Stimulated activated effector memory CD8-positive, alpha-beta T cell treated with anti-CD3 and anti-CD28 coated beads, Interleukin-12 subunit alpha, Interleukin-12 subunit beta, amount 100 ng/mL, for 72 hours (primary cell): ENCODE results near the gene NDUFS6.
"Not testable (repeated sequence)": the region's sequence is repeated elsewhere in the genome, so short reads cannot be mapped to it uniquely, and the experiment has no call there.

Experiments
- ATAC-seq: fragments of 150-1000 bp; cut with Tn5 transposase; 2 replicates; pipeline ENCODE4 v1.10.0; 2021
- DNase-seq, 2 donors: peaks; one replicate each; pipeline ENCODE4 v3.0.0; 2021 to 2022; ENCODE audit warnings: low spot score in 2 of 2
- H3K27ac Mint-ChIP-seq: one replicate; pipeline ENCODE4 v1.8.0; 2022; ENCODE audit warnings: mild to moderate bottlenecking, mixed read lengths
- H3K36me3 Mint-ChIP-seq: one replicate; pipeline ENCODE4 v1.8.0; 2022; ENCODE audit warnings: mild to moderate bottlenecking, mixed read lengths
- H3K4me1 Mint-ChIP-seq: one replicate; pipeline ENCODE4 v1.8.0; 2022; ENCODE audit warnings: mixed read lengths
- H3K4me3 Mint-ChIP-seq: one replicate; pipeline ENCODE4 v1.8.0; 2022; ENCODE audit warnings: mild to moderate bottlenecking, mixed read lengths
- H3K9me3 Mint-ChIP-seq: one replicate; pipeline ENCODE4 v1.8.0; 2022; ENCODE audit warnings: mixed read lengths

NDUFS6 gene

DNA sequence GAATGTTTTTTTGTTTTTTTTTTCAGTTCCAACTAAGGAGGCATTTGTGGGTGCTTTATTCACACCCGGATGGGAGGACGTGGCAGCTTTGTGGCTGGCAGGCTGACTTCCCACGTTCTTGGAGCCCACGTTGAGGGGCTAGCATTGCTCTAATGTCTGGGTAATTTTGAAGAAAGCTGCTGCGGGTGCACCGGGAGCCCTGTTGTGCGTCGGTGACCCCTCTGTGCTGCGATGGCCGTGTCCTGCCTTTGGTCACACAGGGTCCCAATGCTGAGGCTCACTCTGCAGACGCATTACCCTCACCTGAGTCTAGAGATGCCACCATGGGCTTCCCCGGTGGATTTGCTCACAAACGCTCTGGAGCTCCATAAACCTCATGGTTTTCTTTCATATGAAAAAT lies 34.2 kb downstream of the NDUFS6 start:
- Mint-ChIP-seq H3K36me3 (no peaks in the 10 kb centered on the region), H3K4me3 (no peak overlapping the region), H3K4me1 (no peaks in the 10 kb centered on the region), H3K9me3 (no peaks in the 10 kb centered on the region), H3K27ac (no peak overlapping the region)
- no peak for ATAC-seq
- no peak for DNase-seq

DNA sequence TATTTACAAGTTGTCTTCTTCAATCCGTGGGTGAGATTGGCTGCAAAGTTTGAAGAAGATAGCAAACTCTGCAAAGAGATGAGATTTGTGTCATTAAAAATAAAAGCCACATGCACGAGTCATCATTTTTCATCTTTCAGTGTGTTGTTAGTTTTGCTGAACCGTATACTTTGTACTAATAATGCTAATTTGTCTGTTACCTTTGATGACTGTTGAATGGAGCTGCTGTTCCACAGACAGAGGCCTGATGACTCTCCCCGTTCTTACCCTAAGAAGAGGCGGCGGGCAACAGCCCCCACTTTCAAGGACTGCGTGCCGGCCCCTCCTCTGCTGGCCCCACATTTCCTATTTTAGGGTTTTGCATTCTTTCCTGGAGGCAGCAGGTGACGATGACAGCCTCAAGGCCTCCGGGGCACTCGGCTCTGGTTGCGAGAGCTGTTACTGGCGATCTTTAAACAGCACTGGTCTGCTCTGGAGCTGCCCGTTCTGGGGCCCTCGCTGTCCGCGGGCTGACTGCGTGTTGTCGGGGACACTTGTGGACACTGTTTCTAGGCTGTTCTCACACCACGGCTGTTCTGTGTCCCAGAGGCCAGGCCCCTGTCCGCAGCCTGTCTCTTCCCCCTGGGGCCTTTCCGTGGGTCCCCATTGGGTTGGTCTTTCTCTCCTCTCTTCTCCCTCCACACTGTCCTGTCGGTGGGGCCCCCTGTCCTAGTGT lies 35.1 kb downstream of the NDUFS6 start:
- no peaks in the 10 kb centered on the region for H3K4me1 Mint-ChIP-seq
- H3K27ac Mint-ChIP-seq: no peak overlapping the region
- no peaks in the 10 kb centered on the region for H3K36me3 Mint-ChIP-seq
- no peak overlapping the region for H3K4me3 Mint-ChIP-seq
- ATAC-seq (no peak), DNase-seq (no peak)
- no peaks in the 10 kb centered on the region for H3K9me3 Mint-ChIP-seq

DNA sequence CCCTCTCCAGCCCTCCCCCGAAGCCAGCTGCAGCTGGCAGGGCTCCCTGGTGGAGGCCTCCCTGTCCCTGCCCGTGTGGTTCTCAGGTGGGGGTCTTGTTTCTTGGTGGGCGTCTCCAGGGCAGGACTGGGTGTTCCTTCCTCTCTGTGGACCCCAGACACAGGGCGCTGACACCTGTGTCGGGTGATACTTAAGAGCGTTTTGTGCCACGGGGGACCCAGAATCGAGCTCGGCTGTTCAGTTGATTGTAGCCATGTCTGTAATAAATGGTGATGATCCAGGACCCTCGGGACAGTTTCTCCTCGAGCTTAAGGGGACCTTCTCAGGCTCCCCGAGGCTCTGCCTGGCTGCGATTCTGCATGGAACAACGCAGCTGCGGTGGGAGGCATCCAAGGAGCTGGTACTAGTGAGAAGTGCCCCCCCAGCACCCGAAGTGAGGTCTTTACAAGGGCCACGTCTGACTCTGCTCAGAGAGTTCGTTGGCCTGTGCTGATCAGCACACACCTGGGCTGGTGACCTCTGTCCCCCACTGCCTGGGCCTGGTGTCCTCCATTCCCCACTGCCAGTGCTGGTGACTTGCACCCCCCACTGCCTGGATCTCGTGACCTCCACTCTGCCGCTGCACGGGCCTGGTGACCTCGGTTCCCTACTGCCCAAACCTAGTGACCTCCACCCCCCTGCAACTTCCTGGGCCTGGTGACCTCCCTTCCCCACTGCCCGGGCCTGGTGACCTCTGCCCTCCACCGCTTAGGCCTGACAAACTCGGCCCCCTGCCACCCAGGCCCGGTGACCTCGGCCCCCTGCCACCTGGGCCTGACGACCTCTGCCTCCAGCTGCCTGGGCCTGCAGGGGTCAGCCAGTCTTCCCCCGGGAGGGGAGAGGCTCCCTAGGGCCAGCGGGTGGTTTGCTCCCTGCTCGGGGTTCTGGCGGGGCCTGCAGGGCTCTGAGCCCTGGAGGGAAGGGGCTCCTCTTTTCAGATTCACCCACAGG lies 36.0 kb downstream of the NDUFS6 start:
- Mint-ChIP-seq H3K36me3 (no peaks in the 10 kb centered on the region), H3K4me3 (no peak overlapping the region), H3K9me3 (no peaks in the 10 kb centered on the region), H3K4me1 (no peaks in the 10 kb centered on the region), H3K27ac (no peak overlapping the region)
- ATAC-seq (no peak), DNase-seq (no peak)

DNA sequence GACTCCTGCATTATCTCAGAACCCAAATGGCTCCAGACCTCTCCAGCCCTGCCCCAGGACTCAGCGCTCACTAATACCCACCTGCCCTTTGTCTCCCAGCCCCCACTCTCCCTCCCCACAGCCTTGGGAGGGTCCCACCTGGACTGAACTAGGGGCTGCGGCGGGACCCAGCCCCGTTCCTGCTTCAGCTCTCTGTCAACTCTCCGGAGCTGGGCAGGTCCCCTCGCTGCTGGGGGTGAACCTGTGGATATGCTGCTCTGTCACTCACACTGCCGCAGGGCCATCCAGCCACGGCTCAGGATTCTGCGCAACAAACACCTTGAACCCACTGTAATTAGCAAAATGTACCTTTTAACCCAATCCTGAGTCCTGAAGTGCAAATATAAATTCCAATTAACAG lies 36.8 kb downstream of the NDUFS6 start:
- H3K9me3 Mint-ChIP-seq: no peaks in the 10 kb centered on the region

DNA sequence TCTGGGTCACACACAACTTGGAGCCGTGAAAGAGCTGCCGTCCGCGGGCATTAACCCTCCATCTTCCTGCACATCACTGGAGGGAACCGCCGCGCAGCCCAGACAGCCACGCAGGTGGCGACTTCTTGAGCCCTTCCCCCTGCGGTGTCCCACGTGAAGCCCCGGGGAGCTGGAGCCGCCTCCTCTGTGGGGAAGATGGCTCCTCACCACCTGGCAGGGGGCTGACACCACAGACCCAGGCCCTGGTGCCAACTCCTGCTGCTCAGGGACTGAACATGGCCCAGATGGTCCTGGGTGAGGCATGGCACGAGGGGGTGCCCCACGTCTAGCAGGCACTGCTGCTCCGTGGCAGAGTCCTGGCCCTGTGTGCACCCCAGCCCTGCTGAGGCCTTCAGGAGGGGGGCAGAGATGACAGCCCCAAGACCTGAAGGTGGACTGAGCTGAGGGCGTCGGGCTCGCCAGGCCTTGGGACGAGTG lies 38.9 kb downstream of the NDUFS6 start:
- Mint-ChIP-seq H3K4me3 (no peak overlapping the region), H3K27ac (no peak overlapping the region), H3K4me1 (no peaks in the 10 kb centered on the region), H3K36me3 (no peaks in the 10 kb centered on the region), H3K9me3 (no peaks in the 10 kb centered on the region)
- peak; percentile 28 for ATAC-seq
- DNase-seq: no peak

More for the DNA sequence above, 36.8 kb downstream of the NDUFS6 start:
- ATAC-seq (no peak), DNase-seq (no peak)
- H3K36me3 Mint-ChIP-seq: no peaks in the 10 kb centered on the region
- H3K4me1 Mint-ChIP-seq: no peaks in the 10 kb centered on the region
- H3K27ac Mint-ChIP-seq: no peak overlapping the region
- H3K4me3 Mint-ChIP-seq: no peak overlapping the region

DNA sequence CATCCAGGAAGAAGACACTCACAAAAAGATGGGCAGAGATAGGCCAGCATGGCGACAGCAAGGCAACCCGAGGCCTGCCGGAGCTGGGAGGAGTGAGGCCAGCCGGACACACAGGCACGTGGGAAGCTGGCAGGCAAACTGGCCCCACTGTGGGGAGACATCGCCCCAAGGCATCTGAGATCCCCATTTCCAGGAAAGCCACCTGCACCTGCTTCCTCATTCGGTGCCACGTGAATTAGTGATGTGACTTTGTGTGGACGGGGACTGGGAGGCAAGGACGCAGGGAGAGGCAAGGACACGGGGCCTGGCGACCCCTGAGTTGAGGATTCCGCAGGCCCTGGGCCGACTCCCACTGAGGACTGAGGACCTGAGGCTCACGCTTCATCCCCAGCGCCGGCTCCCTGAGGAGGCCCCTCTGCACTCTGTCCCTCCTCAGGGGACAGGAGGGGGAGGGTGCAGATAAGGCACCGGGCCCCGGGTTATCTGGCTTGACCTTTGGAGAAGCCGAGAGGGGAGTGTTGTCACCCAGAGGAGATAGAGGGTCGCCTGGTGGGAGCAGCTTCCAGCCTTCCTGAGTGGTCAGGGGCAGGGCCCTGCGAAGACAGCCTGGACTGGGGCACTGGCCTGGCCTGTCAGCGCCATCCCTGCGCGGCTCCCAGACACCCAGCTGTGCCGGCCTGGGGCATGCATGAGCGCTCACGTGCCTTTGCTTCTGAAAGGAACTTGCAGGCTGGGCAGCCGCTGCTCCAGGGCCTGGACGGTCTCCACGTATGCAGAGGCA lies 39.7 kb downstream of the NDUFS6 start:
- H3K36me3 Mint-ChIP-seq: no peaks in the 10 kb centered on the region

DNA sequence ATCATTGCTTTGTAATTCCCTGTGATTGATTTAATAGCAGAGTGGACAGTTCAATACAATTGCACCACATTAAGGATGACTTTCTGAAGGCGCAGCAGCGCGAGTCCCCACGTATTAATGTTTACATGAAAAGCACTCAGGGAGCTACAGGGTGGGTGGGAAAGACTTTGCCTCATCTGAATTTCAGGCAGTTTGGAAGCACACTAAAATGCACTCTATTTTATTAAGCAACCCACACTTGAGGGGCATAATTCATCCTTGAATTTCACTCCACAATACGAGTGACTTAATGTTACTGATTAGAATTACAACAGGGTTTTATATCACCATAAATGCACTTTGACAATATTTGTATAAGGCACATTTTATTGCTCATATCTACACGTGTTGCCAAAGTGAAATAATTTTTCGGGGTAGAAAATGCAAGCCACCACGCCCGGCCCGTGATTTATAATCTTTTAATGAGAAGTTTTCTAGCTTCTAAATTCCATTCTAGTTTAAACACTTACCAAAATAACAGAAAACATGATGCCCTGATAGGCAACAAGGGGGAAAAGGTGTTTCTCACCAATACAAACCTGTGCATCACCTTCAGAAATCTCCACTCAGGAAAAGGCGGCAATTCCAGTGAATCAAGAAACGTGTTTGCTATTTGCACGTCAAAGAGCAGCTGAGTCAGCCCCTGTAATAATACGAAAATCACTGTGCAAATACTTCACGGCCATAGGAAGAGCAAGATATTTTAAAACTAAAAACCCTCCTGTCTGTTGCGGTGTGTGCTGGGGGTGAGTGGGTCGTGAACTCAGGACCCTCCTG lies 41.0 kb downstream of the NDUFS6 start:
- no peak overlapping the region for H3K4me3 Mint-ChIP-seq
- ATAC-seq (no peak), DNase-seq (no peak)
- H3K27ac Mint-ChIP-seq: no peak overlapping the region
- no peaks in the 10 kb centered on the region for H3K36me3 Mint-ChIP-seq
- no peaks in the 10 kb centered on the region for H3K9me3 Mint-ChIP-seq
- H3K4me1 Mint-ChIP-seq: no peaks in the 10 kb centered on the region

More for the DNA sequence above, 39.7 kb downstream of the NDUFS6 start:
- Mint-ChIP-seq H3K27ac (no peak overlapping the region), H3K9me3 (no peaks in the 10 kb centered on the region), H3K4me3 (no peak overlapping the region), H3K4me1 (no peaks in the 10 kb centered on the region)
- no peak for ATAC-seq
- DNase-seq: no peak

DNA sequence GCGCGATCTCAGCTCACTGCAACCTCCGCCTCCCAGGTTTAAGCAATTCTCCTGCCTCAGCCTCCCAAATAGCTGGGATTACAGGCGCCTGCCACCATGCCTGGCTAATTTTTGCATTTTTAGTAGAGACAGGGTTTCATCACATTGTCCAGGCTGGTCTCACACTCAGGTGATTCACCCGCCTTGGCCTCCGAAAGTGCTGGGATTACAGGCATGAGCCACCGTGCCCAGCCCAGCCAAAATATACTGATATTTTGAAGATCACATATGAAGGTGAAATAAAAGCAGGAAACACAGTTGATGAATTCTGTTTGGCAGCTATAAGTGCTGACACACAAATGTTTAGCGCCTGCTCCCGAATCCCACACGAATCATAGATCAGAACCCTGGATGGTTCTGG lies 42.6 kb downstream of the NDUFS6 start:
- not testable (repeated sequence) for ATAC-seq, H3K27ac Mint-ChIP-seq, H3K4me1 Mint-ChIP-seq, H3K4me3 Mint-ChIP-seq, H3K9me3 Mint-ChIP-seq, H3K36me3 Mint-ChIP-seq, DNase-seq

DNA sequence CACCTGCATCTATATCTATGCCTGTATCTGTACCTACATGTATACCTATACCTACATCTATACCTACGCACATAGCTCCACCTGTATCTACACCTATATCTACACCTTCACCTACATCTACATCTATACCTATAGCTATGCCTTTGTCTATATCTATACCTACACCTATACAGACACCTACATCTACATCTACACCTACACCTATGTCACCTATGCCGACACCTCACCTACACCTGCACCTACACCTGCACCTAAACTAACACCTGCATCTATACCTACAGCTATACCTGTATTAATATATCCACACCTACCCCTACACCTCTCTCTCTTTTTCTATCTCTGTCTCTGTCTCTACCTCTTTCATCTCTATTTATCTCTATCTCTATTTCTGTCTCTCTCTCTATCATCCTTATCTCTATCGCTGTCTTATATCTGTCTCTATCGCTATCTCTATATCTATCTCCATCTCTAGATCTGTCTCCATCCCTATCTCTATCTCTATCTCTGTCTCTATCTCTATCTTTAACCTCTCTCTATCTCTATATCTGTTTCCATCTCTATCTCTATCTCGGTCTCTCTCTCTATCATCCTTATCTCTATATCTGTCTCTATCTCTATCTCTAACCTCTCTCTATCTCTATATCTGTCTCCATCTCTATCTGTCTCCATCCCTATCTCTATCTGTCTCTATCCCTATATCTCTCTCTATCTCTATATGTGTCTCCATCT lies 43.7 kb downstream of the NDUFS6 start:
- no peak overlapping the region for H3K27ac Mint-ChIP-seq
- H3K4me3 Mint-ChIP-seq: no peak overlapping the region
- H3K36me3 Mint-ChIP-seq: no peaks in the 10 kb centered on the region
- no peak for DNase-seq
- H3K9me3 Mint-ChIP-seq: no peaks in the 10 kb centered on the region
- H3K4me1 Mint-ChIP-seq: no peaks in the 10 kb centered on the region
- ATAC-seq: no peak

DNA sequence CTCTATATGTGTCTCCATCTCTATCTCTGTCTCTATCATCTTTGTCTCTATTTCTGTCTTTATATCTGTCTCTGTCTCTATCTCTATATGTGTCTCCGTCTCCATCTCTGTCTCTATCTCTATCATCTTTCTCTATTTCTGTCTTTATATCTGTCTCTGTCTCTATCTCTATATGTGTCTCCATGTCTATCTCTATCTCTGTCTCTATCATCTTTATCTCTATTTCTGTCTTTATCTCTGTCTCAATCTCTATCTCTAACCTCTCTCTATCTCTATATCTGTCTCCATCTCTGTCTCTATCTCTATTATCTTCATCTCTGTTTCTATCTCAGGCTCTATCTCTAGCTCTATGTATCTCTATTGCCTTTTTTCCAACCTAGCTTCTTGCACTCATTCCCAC lies 44.5 kb downstream of the NDUFS6 start:
- Mint-ChIP-seq H3K4me3 (no peak overlapping the region), H3K36me3 (no peaks in the 10 kb centered on the region), H3K9me3 (no peaks in the 10 kb centered on the region), H3K4me1 (no peaks in the 10 kb centered on the region), H3K27ac (no peak overlapping the region)
- no peak for DNase-seq
- no peak for ATAC-seq

DNA sequence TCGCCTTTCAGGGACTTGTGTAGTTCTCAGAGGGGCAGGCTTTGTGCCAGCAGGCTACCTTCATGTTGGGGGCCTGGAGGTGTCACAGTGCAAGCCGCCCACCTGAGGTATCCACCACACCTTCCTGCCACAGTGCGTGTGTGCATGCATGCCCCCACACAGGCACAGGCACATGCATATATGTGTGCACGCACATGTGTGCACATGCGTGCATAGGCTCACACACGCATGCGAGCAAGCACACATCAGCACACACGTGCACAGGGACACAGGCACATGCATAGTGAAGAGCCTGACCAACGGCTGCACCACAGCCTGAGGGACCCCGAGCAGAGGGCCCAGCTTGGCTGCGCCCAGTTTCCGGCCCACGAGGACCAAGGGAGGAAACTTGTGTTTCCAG lies 45.4 kb downstream of the NDUFS6 start:
- Mint-ChIP-seq H3K4me1 (no peaks in the 10 kb centered on the region), H3K9me3 (no peaks in the 10 kb centered on the region), H3K27ac (no peak overlapping the region), H3K36me3 (no peaks in the 10 kb centered on the region), H3K4me3 (no peak overlapping the region)
- DNase-seq (no peak), ATAC-seq (no peak)

DNA sequence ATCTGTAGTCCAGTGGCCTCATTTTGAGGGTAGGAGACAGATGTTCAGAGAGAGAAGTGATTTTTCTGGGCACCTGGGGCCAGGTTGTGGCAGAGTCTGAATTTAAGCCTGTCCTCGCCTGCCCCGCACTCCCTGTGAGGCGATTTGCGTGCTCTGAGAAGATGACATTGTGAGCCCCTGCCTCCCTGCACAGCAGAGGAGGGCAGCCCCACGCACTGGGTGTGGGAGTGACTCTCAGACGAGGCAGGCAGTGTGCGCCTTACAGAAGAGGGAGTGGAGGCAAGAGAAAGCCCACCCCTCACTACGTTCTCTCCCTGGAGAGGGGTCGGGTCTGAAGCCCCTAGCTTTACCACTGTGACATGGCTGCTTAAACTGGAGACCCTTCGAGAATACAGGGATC lies 45.8 kb downstream of the NDUFS6 start:
- ATAC-seq (no peak), DNase-seq (no peak)
- H3K4me1 Mint-ChIP-seq: no peaks in the 10 kb centered on the region
- no peak overlapping the region for H3K4me3 Mint-ChIP-seq
- no peak overlapping the region for H3K27ac Mint-ChIP-seq
- no peaks in the 10 kb centered on the region for H3K9me3 Mint-ChIP-seq
- H3K36me3 Mint-ChIP-seq: no peaks in the 10 kb centered on the region

DNA sequence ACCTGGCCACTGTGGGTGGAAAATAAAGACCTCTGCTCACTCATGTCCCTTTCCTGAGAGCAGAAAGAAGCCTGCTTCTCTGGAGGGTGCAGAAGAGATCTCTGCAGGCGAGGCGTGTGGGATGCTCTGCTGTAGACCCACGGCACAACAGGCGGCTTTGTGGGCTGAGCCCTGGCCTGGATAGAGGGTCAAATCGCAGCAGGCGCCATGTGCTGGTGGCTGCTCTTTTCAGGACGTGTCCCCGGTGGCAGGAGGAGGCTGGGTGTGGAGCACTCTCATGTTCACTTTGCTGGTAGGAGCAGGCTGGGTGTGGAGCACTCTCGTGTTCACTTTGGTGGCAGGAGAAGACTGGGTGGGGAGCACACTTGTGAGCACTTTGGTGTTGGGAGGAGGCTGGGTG lies 46.4 kb downstream of the NDUFS6 start:
- Mint-ChIP-seq H3K27ac (no peak overlapping the region), H3K4me3 (no peak overlapping the region), H3K9me3 (no peaks in the 10 kb centered on the region), H3K4me1 (no peaks in the 10 kb centered on the region), H3K36me3 (no peaks in the 10 kb centered on the region)
- DNase-seq (no peak), ATAC-seq (no peak)
